K562 (cell line): ENCODE data around the gene FBXO10. TPM values are rescaled to one million over a fixed set of nuclear protein-coding genes. Genes with fewer than 3 reads are reported as not detected.

Experiments used
- ARID2 ChIP-seq: fragments of 450-650 bp; IDR thresholded peaks from 2 replicates; pipeline ENCODE4 v1.6.1; 2017; ENCODE audit warnings: antibody characterized with exemption, mild to moderate bottlenecking
- CAMTA2 ChIP-seq: fragments of 250-450 bp; sonication (Bioruptor Pico); conservative IDR thresholded peaks from 2 replicates; pipeline ENCODE4 v1.5.1; 2022
- CREB3 ChIP-seq: fragments of 450-650 bp; conservative IDR thresholded peaks from 2 replicates; pipeline ENCODE4 v1.6.1; 2016; ENCODE audit warnings: missing genetic modification characterization, low read depth, mild to moderate bottlenecking, missing compliant biosample characterization, moderate library complexity
- DNMT1 ChIP-seq: fragments of 450-650 bp; IDR thresholded peaks from 2 replicates; pipeline ENCODE4 v1.6.1; 2016; ENCODE audit warnings: antibody characterized with exemption, mild to moderate bottlenecking
- HLTF ChIP-seq: fragments of 450-650 bp; IDR thresholded peaks from 2 replicates; pipeline ENCODE4 v1.6.1; 2016
- NFXL1 ChIP-seq: fragments of 450-650 bp; formaldehyde crosslinking; IDR thresholded peaks from 2 replicates; pipeline ENCODE4 v1.4.0; 2021; ENCODE audit warnings: mild to moderate bottlenecking
- NRF1 ChIP-seq, 2 experiments: fragments of 450-650 bp; IDR thresholded peaks in 1 of 2; conservative IDR thresholded peaks in 1 of 2; 2 replicates each; pipeline ENCODE4 v1.6.1; 2014; ENCODE audit warnings: mild to moderate bottlenecking in 2 of 2
- POU5F1 ChIP-seq: fragments of 150-350 bp; IDR thresholded peaks from 2 replicates; pipeline ENCODE4 v1.6.1; 2014; ENCODE audit warnings: borderline replicate concordance, low read length, low read depth, mild to moderate bottlenecking; ENCODE audit not compliant: partially characterized antibody
- RFX1 ChIP-seq: fragments of 450-650 bp; IDR thresholded peaks from 2 replicates; pipeline ENCODE4 v1.6.1; 2016; ENCODE audit warnings: mild to moderate bottlenecking, moderate library complexity
- SMAD1 ChIP-seq: fragments of 150-350 bp; IDR thresholded peaks from 2 replicates; pipeline ENCODE4 v1.6.1; 2014; ENCODE audit warnings: low read length, low read depth; ENCODE audit not compliant: partially characterized antibody
- SMARCA4 ChIP-seq: fragments of 450-650 bp; IDR thresholded peaks from 2 replicates; pipeline ENCODE4 v1.6.1; 2016
- TEAD1 ChIP-seq, 2 experiments: fragments of 450-650 bp in 1 of 2; sonication (generic) in 1 of 2; formaldehyde crosslinking; IDR thresholded peaks; 2 replicates each; pipeline versions ENCODE4 v1.4.0 to v1.8.0; 2020 to 2022; ENCODE audit warnings: mild to moderate bottlenecking in 2 of 2, missing genetic modification reagents in 1 of 2
- U2AF1 ChIP-seq: fragments of 200-400 bp; formaldehyde crosslinking; optimal IDR thresholded peaks from 2 replicates; pipeline ENCODE3; 2017; ENCODE audit warnings: mild to moderate bottlenecking, low read depth, low read length, moderate library complexity
- UBTF ChIP-seq, 2 experiments: IDR thresholded peaks; 2 replicates each; pipeline ENCODE4 v1.6.1; 2012; ENCODE audit warnings: improper control_type of control experiment in 2 of 2, low read depth in 2 of 2, low read length in 2 of 2, borderline replicate concordance in 1 of 2
- ZBTB34 ChIP-seq: fragments of 250-450 bp; sonication (Bioruptor Pico); IDR thresholded peaks from 2 replicates; pipeline ENCODE4 v1.8.0; 2021; ENCODE audit warnings: mild to moderate bottlenecking, moderate library complexity
- ZNF175 ChIP-seq: fragments of 200-800 bp; sonication (Bioruptor generic); IDR thresholded peaks from 2 replicates; pipeline ENCODE4 v1.6.1; 2016; ENCODE audit warnings: low read depth, mild to moderate bottlenecking, missing genetic modification characterization, missing compliant biosample characterization
- ZNF408 ChIP-seq: fragments of 250-450 bp; sonication (Bioruptor Pico); IDR thresholded peaks from 2 replicates; pipeline ENCODE4 v1.4.0; 2020; ENCODE audit warnings: low read depth, mild to moderate bottlenecking, moderate library complexity
- ZNF507 ChIP-seq: conservative IDR thresholded peaks from 2 replicates; pipeline ENCODE4 v1.6.1; 2017; ENCODE audit warnings: missing genetic modification characterization, missing compliant biosample characterization
- ZNF655 ChIP-seq: fragments of 250-450 bp; sonication (Bioruptor Pico); IDR thresholded peaks from 2 replicates; pipeline ENCODE4 v1.5.0; 2021
- ZNF740 ChIP-seq, 3 experiments: fragments of 200-800 bp in 1 of 3; sonication (Bioruptor generic) in 1 of 3; sonication (generic) in 1 of 3; formaldehyde crosslinking in 1 of 3; IDR thresholded peaks; 2 replicates each; pipeline versions ENCODE4 v1.6.1 to v1.8.0; 2016 to 2022; ENCODE audit warnings: mild to moderate bottlenecking in 2 of 3, missing compliant biosample characterization in 2 of 3, missing genetic modification characterization in 2 of 3, missing genetic modification reagents in 1 of 3
- ZNF778 ChIP-seq: fragments of 450-650 bp; formaldehyde crosslinking; IDR thresholded peaks from 2 replicates; pipeline ENCODE4 v1.4.0; 2020; ENCODE audit warnings: mild to moderate bottlenecking, moderate library complexity
- polyA plus RNA-seq, 8 experiments: library from polyadenylated mRNA; depleted of rRNA in 4 of 8; stranded (reverse) in 5 of 8; unstranded in 3 of 8; fragments of >200 nt; fragmentation: Nextera tagmentation in 2 of 8; fragmentation: Illumina TruSeq in 1 of 8; extraction: Ambion mirVana in 2 of 8; extraction: Trizol in 1 of 8; gene quantifications; 2 replicates each; pipeline versions ENCODE4 v1.2.1 to v1.2.3, GENCODE V29; 2011 to 2014; ENCODE audit warnings: inconsistent platforms in 1 of 8, missing spikeins in 1 of 8
- total RNA-seq, 7 experiments: library from RNA; depleted of rRNA in 6 of 7; stranded (reverse); fragments of >200 nt in 6 of 7; fragmentation: Illumina TruSeq in 2 of 7; extraction: Trizol in 2 of 7; gene quantifications; 2 replicates each; pipeline versions ENCODE4 v1.2.1 to v1.2.3, GENCODE V29; 2011 to 2021; ENCODE audit warnings: low replicate concordance in 1 of 7

The FBXO10 gene
- total and polyA plus RNA-seq, 9 of the 15 experiments (the other 6 are each of a cell fraction or from before 2014, with no cell fraction given), result 0.84 to 9.9 (median 6.0) TPM

GRCh38 chr9:37465249-37466036 lies 110.7 kb downstream of the FBXO10 start, which contains the start of gene ZBTB5 (continued):
- TF ChIP-seq ZNF175 (CRISPR knock-in tag), result 0 out of 2 replicates have a peak, but pooled peaks have one; percentile 69
- no peak for TF ChIP-seq ZBTB34 (CRISPR knock-in tag)
- TF ChIP-seq HLTF, result no peak
- TF ChIP-seq DNMT1, result no peak
- TF ChIP-seq NRF1 (conservative IDR thresholded peaks at IDR 0.05 in 1 of 2, IDR thresholded peaks at IDR 0.05 in 1 of 2), result peak; percentile 42 to 43; a peak in 2 of 4 replicates
- TF ChIP-seq RFX1, result no peak
- TF ChIP-seq ZNF778 (CRISPR knock-in tag), result no peak
- TF ChIP-seq UBTF (IDR thresholded peaks at IDR 0.05; ENCODE audit: borderline replicate concordance in 1 of 2, low read depth in 2 of 2, low read length in 2 of 2), result no peak; a peak in 1 of 4 replicates
- no peak for TF ChIP-seq NFXL1 (CRISPR knock-in tag)
- TF ChIP-seq ZNF408 (CRISPR knock-in tag), result no peak
- no peak for TF ChIP-seq ZNF740 (CRISPR knock-in tag; IDR thresholded peaks at IDR 0.05)
- no peak for TF ChIP-seq ZNF740 (tag; IDR thresholded peaks at IDR 0.05)
- TF ChIP-seq SMARCA4, result no peak
- no peak for TF ChIP-seq CAMTA2 (CRISPR knock-in tag)
- TF ChIP-seq ZNF507 (tag), result no peak
- no peak for TF ChIP-seq CREB3 (tag)
- TF ChIP-seq ZNF655 (CRISPR knock-in tag), result no peak
- TF ChIP-seq U2AF1, result no peak
- peak; percentile 57 for TF ChIP-seq SMAD1
- no peak for TF ChIP-seq ARID2
- peak in 1 of 2 experiments; percentile 5; a peak in 2 of 4 replicates for TF ChIP-seq TEAD1 (CRISPR knock-in tag; IDR thresholded peaks at IDR 0.05)
- no peak for TF ChIP-seq POU5F1
